Smooth muscle cell of the brain vasculature (primary cell): ENCODE data around the gene HS3ST2.
"Not testable (repeated sequence)": the region's sequence is repeated elsewhere in the genome, so short reads cannot be mapped to it uniquely, and the experiment has no call there.

Experiments
- DNase-seq: peaks from one replicate; pipeline ENCODE4 v3.0.0-alpha.2; 2012; ENCODE audit warnings: low read depth, low spot score

HS3ST2 gene

GRCh38 chr16:22932032-22932771, 118.2 kb downstream of the HS3ST2 start:
- DNase-seq, result no peak

- DNase-seq, result no peak
These were observed 119.2 kb downstream of the HS3ST2 start for GRCh38 chr16:22933173-22933572.

GRCh38 chr16:22934786-22935185, 120.8 kb downstream of the HS3ST2 start:
- no peak for DNase-seq

- no peak for DNase-seq
These were observed 123.2 kb downstream of the HS3ST2 start for GRCh38 chr16:22937169-22937568.

GRCh38 chr16:22938647-22939046, 124.7 kb downstream of the HS3ST2 start:
- no peak for DNase-seq

- not testable (repeated sequence) for DNase-seq
These were observed 125.9 kb downstream of the HS3ST2 start for GRCh38 chr16:22939744-22940363.

GRCh38 chr16:22941970-22942501, 128.1 kb downstream of the HS3ST2 start:
- DNase-seq, result no peak

GRCh38 chr16:22942811-22943210, 128.8 kb downstream of the HS3ST2 start:
- DNase-seq, result no peak

- DNase-seq, result no peak
These were observed 131.4 kb downstream of the HS3ST2 start for GRCh38 chr16:22945361-22945760.

- DNase-seq, result peak; percentile 1
These were observed 132.5 kb downstream of the HS3ST2 start for GRCh38 chr16:22946433-22946832.

GRCh38 chr16:22948058-22948602, 134.2 kb downstream of the HS3ST2 start:
- no peak for DNase-seq

GRCh38 chr16:22948603-22949368, 134.8 kb downstream of the HS3ST2 start:
- DNase-seq, result peak; percentile 3

GRCh38 chr16:22955461-22956070, 141.6 kb downstream of the HS3ST2 start:
- DNase-seq, result no peak

GRCh38 chr16:22961206-22961605, 147.2 kb downstream of the HS3ST2 start:
- no peak for DNase-seq

- DNase-seq, result no peak
These were observed 148.9 kb downstream of the HS3ST2 start for GRCh38 chr16:22962905-22963304.
